Naive thymus-derived CD4-positive, alpha-beta T cell (primary cell): ENCODE measurements around the gene KNSTRN. TPM values are rescaled to one million over a fixed set of nuclear protein-coding genes. Genes with fewer than 3 reads are reported as not detected.

Experiments
- ATAC-seq: fragments of 150-1000 bp; cut with Tn5 transposase; 2 replicates; pipeline ENCODE4 v1.10.0; 2021; ENCODE audit warnings: mild to moderate bottlenecking, moderate library complexity
- CTCF ChIA-PET: fragments of 350-600 bp; sonication (Branson Sonifier 250); formaldehyde crosslinking; loops from one replicate; lab custom pipeline; 2021; ENCODE audit warnings: antibody characterized with exemption; lab: Charles Lee
- POLR2A ChIA-PET: fragments of 350-600 bp; sonication (Branson Sonifier 250); formaldehyde crosslinking; loops from one replicate; lab custom pipeline; 2021; ENCODE audit warnings: antibody characterized with exemption, inconsistent platforms; lab: Charles Lee
- DNase-seq, 9 donors: peaks; one replicate each; pipeline versions ENCODE4 v3.0.0 to v3.0.0-alpha.2; 2020 to 2022; ENCODE audit warnings: mixed read lengths in 1 of 9
- H3K27ac ChIP-seq: one replicate; pipeline ENCODE4 v1.7.0; 2013; ENCODE audit warnings: mild to moderate bottlenecking, low read depth, low read length, moderate library complexity
- H3K27me3 ChIP-seq, 2 donors: one replicate each; pipeline ENCODE4 v1.7.0; 2013; ENCODE audit warnings: low read length in 2 of 2, mild to moderate bottlenecking in 2 of 2, moderate library complexity in 2 of 2; ENCODE audit not compliant: control insufficient read depth in 2 of 2, insufficient read depth in 2 of 2
- H3K36me3 ChIP-seq, 3 experiments: 1 replicate in 2 of 3; 2 replicates in 1 of 3; pipeline ENCODE4 v1.7.0; 2013; ENCODE audit warnings: low read length in 3 of 3, mild to moderate bottlenecking in 3 of 3, moderate library complexity in 1 of 3; ENCODE audit not compliant: insufficient read depth in 3 of 3, control insufficient read depth in 2 of 3
- H3K4me1 ChIP-seq, 2 donors: one replicate each; pipeline ENCODE4 v1.7.0; 2013; ENCODE audit warnings: low read length in 2 of 2, mild to moderate bottlenecking in 2 of 2, moderate library complexity in 1 of 2; ENCODE audit not compliant: control insufficient read depth in 2 of 2, insufficient read depth in 2 of 2
- H3K4me3 ChIP-seq: 2 replicates; pipeline ENCODE4 v1.7.0; 2013; ENCODE audit warnings: mild to moderate bottlenecking, low read length
- H3K9me3 ChIP-seq, 3 experiments: 1 replicate in 2 of 3; 2 replicates in 1 of 3; pipeline ENCODE4 v1.7.0; 2013; ENCODE audit warnings: low read length in 3 of 3; ENCODE audit not compliant: control insufficient read depth in 2 of 3
- H3K27ac Mint-ChIP-seq, 9 donors: one replicate each; pipeline ENCODE4 v1.8.0; 2020 to 2022; ENCODE audit warnings: mixed read lengths in 9 of 9, mild to moderate bottlenecking in 8 of 9, moderate library complexity in 5 of 9, inconsistent platforms in 2 of 9
- H3K27me3 Mint-ChIP-seq, 5 donors: one replicate each; pipeline ENCODE4 v1.8.0; 2021 to 2022; ENCODE audit warnings: mixed read lengths in 5 of 5, mild to moderate bottlenecking in 1 of 5
- H3K36me3 Mint-ChIP-seq, 5 donors: one replicate each; pipeline ENCODE4 v1.8.0; 2020 to 2022; ENCODE audit warnings: mixed read lengths in 5 of 5, mild to moderate bottlenecking in 3 of 5, inconsistent platforms in 1 of 5
- H3K4me1 Mint-ChIP-seq, 7 donors: one replicate each; pipeline ENCODE4 v1.8.0; 2020 to 2022; ENCODE audit warnings: mixed read lengths in 7 of 7, mild to moderate bottlenecking in 3 of 7, inconsistent platforms in 1 of 7
- H3K4me3 Mint-ChIP-seq, 10 donors: one replicate each; pipeline ENCODE4 v1.8.0; 2020 to 2022; ENCODE audit warnings: mild to moderate bottlenecking in 10 of 10, mixed read lengths in 10 of 10, moderate library complexity in 6 of 10, inconsistent platforms in 2 of 10
- H3K9me3 Mint-ChIP-seq, 11 donors: one replicate each; pipeline ENCODE4 v1.8.0; 2020 to 2022; ENCODE audit warnings: mixed read lengths in 11 of 11, mild to moderate bottlenecking in 4 of 11, inconsistent platforms in 1 of 11, moderate library complexity in 1 of 11
- intact Hi-C, 2 donors: fragments of 100-400 bp; cut with micrococcal nuclease; formaldehyde crosslinking; loops; one replicate each; pipeline ENCODE4 v1.15.1; 2023
- polyA plus RNA-seq, 2 donors: library from polyadenylated mRNA; unstranded; fragments of 300-500 nt; fragmentation: Illumina TruSeq; gene quantifications; one replicate each; pipeline ENCODE4 v1.2.3, GENCODE V29; 2021
- total RNA-seq, 6 experiments: library from RNA in 5 of 6; stranded (reverse) in 5 of 6; gene quantifications; 1 replicate in 5 of 6; 2 replicates in 1 of 6; pipeline ENCODE4 v1.2.3 and lab custom pipeline; 2021 to 2026

Gene KNSTRN
- total and polyA plus RNA-seq, 7 experiments from 2014 or later = 3.7 to 39.6 (median 6.1) TPM

- Mint-ChIP-seq H3K4me1 (peaks cover 0 to 4% (median 3%) of the 10 kb centered on the region in 7 donors), H3K36me3 (no peaks in the 10 kb centered on the region), H3K27ac (peak overlapping the region in 1 of 9 donors; percentile 40), H3K4me3 (no peak overlapping the region), H3K27me3 (peaks cover 0 to 23% (median 0%) of the 10 kb centered on the region in 5 donors), H3K9me3 (no peaks in the 10 kb centered on the region)
- H3K9me3 ChIP-seq = no peaks in the 10 kb centered on the region
- no peak overlapping the region for H3K27ac ChIP-seq
- ATAC-seq = no peak
- ChIA-PET CTCF (no interaction called here), POLR2A (no interaction called here)
- H3K4me3 ChIP-seq = no peak overlapping the region
- no peaks in the 10 kb centered on the region for H3K27me3 ChIP-seq
- intact Hi-C loops = no loop called here
- no peaks in the 10 kb centered on the region for H3K36me3 ChIP-seq
- H3K4me1 ChIP-seq = peaks cover 3% of the 10 kb centered on the region in 2 donors
- no peak for DNase-seq
These were observed 9.5 kb upstream of the KNSTRN start for GRCh38 chr15:40372981-40373380.

GRCh38 chr15:40377606-40378005 is 4.9 kb upstream of the KNSTRN start:
- Mint-ChIP-seq H3K4me1 (peaks cover 2 to 10% (median 3%) of the 10 kb centered on the region in 7 donors), H3K9me3 (no peaks in the 10 kb centered on the region), H3K4me3 (no peak overlapping the region), H3K36me3 (no peaks in the 10 kb centered on the region), H3K27ac (no peak overlapping the region), H3K27me3 (peaks cover 0 to 18% (median 0%) of the 10 kb centered on the region in 5 donors)
- Histone ChIP-seq H3K36me3 (no peaks in the 10 kb centered on the region), H3K27me3 (no peaks in the 10 kb centered on the region), H3K4me1 (no peaks in the 10 kb centered on the region), H3K9me3 (no peaks in the 10 kb centered on the region), H3K27ac (no peak overlapping the region), H3K4me3 (no peak overlapping the region)
- DNase-seq (no peak), ATAC-seq (no peak)
- intact Hi-C loops = no loop called here
- ChIA-PET CTCF (no interaction called here), POLR2A (interaction anchor here (1.2 kb wide), 1 partner anchor 22 kb away, joined by 4 read pairs; no protein-coding TSS in a partner anchor)

- Histone ChIP-seq H3K4me3 (no peak overlapping the region), H3K9me3 (no peaks in the 10 kb centered on the region), H3K4me1 (peaks cover 6 to 7% of the 10 kb centered on the region in 2 donors), H3K27me3 (no peaks in the 10 kb centered on the region), H3K27ac (no peak overlapping the region), H3K36me3 (no peaks in the 10 kb centered on the region)
- H3K27ac Mint-ChIP-seq = no peak overlapping the region
- H3K27me3 Mint-ChIP-seq = peaks cover 0 to 18% (median 0%) of the 10 kb centered on the region in 5 donors
- intact Hi-C loops = no loop called here
- CTCF ChIA-PET = interaction anchor here (1.0 kb wide), 1 partner anchor 7 kb away, joined by 3 read pairs; no protein-coding TSS in a partner anchor
- POLR2A ChIA-PET = interaction anchor here (1.1 kb wide), 1 partner anchor 10 kb away, joined by 3 read pairs; no protein-coding TSS in a partner anchor
- peaks cover 0 to 7% (median 0%) of the 10 kb centered on the region in 5 donors for H3K36me3 Mint-ChIP-seq
- H3K4me1 Mint-ChIP-seq = peaks cover 14 to 22% (median 16%) of the 10 kb centered on the region in 7 donors
- H3K9me3 Mint-ChIP-seq = no peaks in the 10 kb centered on the region
- DNase-seq (no peak), ATAC-seq (no peak)
- H3K4me3 Mint-ChIP-seq = no peak overlapping the region
These were observed 3.1 kb upstream of the KNSTRN start for GRCh38 chr15:40379374-40379773.

- Histone ChIP-seq H3K9me3 (no peaks in the 10 kb centered on the region), H3K4me1 (peaks cover 6 to 7% of the 10 kb centered on the region in 2 donors), H3K27ac (no peak overlapping the region), H3K36me3 (no peaks in the 10 kb centered on the region), H3K4me3 (no peak overlapping the region), H3K27me3 (no peaks in the 10 kb centered on the region)
- ChIA-PET CTCF (interaction anchor here (1.0 kb wide), 1 partner anchor 8 kb away, joined by 3 read pairs; no protein-coding TSS in a partner anchor), POLR2A (interaction anchor here (1.1 kb wide), 1 partner anchor 11 kb away, joined by 3 read pairs; no protein-coding TSS in a partner anchor)
- intact Hi-C loops = loop anchor here in 1 of 2 donors (5.0 kb wide), 1 partner anchor 42 kb away; no protein-coding TSS in a partner anchor
- ATAC-seq (no peak), DNase-seq (no peak)
- Mint-ChIP-seq H3K36me3 (peaks cover 0 to 8% (median 0%) of the 10 kb centered on the region in 5 donors), H3K27me3 (peaks cover 0 to 18% (median 0%) of the 10 kb centered on the region in 5 donors), H3K27ac (no peak overlapping the region), H3K9me3 (no peaks in the 10 kb centered on the region), H3K4me3 (no peak overlapping the region), H3K4me1 (peaks cover 16 to 23% (median 21%) of the 10 kb centered on the region in 7 donors)
These were observed 2.7 kb upstream of the KNSTRN start for GRCh38 chr15:40379853-40380252.

- H3K27ac Mint-ChIP-seq = peak overlapping the region in 1 of 9 donors; percentile 79
- intact Hi-C loops = loop anchor here in 1 of 2 donors (5.0 kb wide), 1 partner anchor 42 kb away; no protein-coding TSS in a partner anchor
- H3K4me1 Mint-ChIP-seq = peaks cover 16 to 26% (median 22%) of the 10 kb centered on the region in 7 donors
These were observed 1.9 kb upstream of the KNSTRN start for GRCh38 chr15:40380636-40381035.

GRCh38 chr15:40381818-40382529 is 547 bp upstream of the KNSTRN start:
- peak overlapping the region in 3 of 10 donors; percentile 98 to 99 (median 98) for H3K4me3 Mint-ChIP-seq

More at GRCh38 chr15:40380636-40381035, 1.9 kb upstream of the KNSTRN start:
- H3K36me3 Mint-ChIP-seq = peaks cover 0 to 13% (median 0%) of the 10 kb centered on the region in 5 donors
- no peaks in the 10 kb centered on the region for H3K27me3 ChIP-seq
- peaks cover 6 to 7% of the 10 kb centered on the region in 2 donors for H3K4me1 ChIP-seq
- H3K4me3 Mint-ChIP-seq = no peak overlapping the region
- peaks cover 0 to 18% (median 0%) of the 10 kb centered on the region in 5 donors for H3K27me3 Mint-ChIP-seq
- ATAC-seq = no peak
- no peak overlapping the region for H3K27ac ChIP-seq
- no peak for DNase-seq
- H3K36me3 ChIP-seq = no peaks in the 10 kb centered on the region
- H3K9me3 ChIP-seq = no peaks in the 10 kb centered on the region
- H3K4me3 ChIP-seq = no peak overlapping the region
- CTCF ChIA-PET = no interaction called here
- POLR2A ChIA-PET = no interaction called here
- no peaks in the 10 kb centered on the region for H3K9me3 Mint-ChIP-seq

More at GRCh38 chr15:40381818-40382529, 547 bp upstream of the KNSTRN start:
- H3K27me3 Mint-ChIP-seq = peaks cover 0 to 18% (median 0%) of the 10 kb centered on the region in 5 donors
- H3K4me1 ChIP-seq = peaks cover 6 to 7% of the 10 kb centered on the region in 2 donors
- no peak for DNase-seq
- peaks cover 16 to 26% (median 22%) of the 10 kb centered on the region in 7 donors for H3K4me1 Mint-ChIP-seq
- ChIA-PET POLR2A (interaction anchor here (1.0 to 2.2 kb wide), 7 partner anchors 10 to 71 kb away, joined by 3 to 19 read pairs (median 4); partner anchors contain the start of gene IVD), CTCF (interaction anchor here (1.3 to 1.4 kb wide), 3 partner anchors 12 to 44 kb away, joined by 3 to 5 read pairs (median 4); no protein-coding TSS in a partner anchor)
- H3K27ac Mint-ChIP-seq = peak overlapping the region in 2 of 9 donors; percentile 23 to 91
- no peaks in the 10 kb centered on the region for H3K9me3 ChIP-seq
- ATAC-seq = no peak
- intact Hi-C loops = loop anchor here (1.0 to 5.0 kb wide), 11 partner anchors 14 to 425 kb away; partner anchors contain the start of genes DISP2 (in 2 of the 2), BAHD1 (in 1 of the 2), DNAJC17 (in 1 of the 2) and IVD (in 1 of the 2)
- no peak overlapping the region for H3K4me3 ChIP-seq
- no peaks in the 10 kb centered on the region for H3K27me3 ChIP-seq
- peaks cover 0 to 9% (median 0%) of the 10 kb centered on the region in 3 experiments for H3K36me3 ChIP-seq
- H3K9me3 Mint-ChIP-seq = no peaks in the 10 kb centered on the region
- H3K27ac ChIP-seq = no peak overlapping the region
- peaks cover 0 to 21% (median 5%) of the 10 kb centered on the region in 5 donors for H3K36me3 Mint-ChIP-seq
